Naive B cell (primary cell): ENCODE data around the gene UQCRC2. TPM values are rescaled to one million over a fixed set of nuclear protein-coding genes. Genes with fewer than 3 reads are reported as not detected.

ENCODE experiments used
- ATAC-seq, 2 donors: fragments of 150-1000 bp; cut with Tn5 transposase; 2 replicates each; pipeline ENCODE4 v1.10.0; 2021; ENCODE audit warnings: low read depth in 2 of 2, mild to moderate bottlenecking in 2 of 2, moderate library complexity in 2 of 2
- DNase-seq: peaks from one replicate; pipeline ENCODE4 v3.0.0; 2022
- H3K27ac Mint-ChIP-seq, 6 donors: one replicate each; pipeline ENCODE4 v1.8.0; 2020 to 2022; ENCODE audit warnings: mild to moderate bottlenecking in 6 of 6, mixed read lengths in 6 of 6, moderate library complexity in 5 of 6, inconsistent platforms in 2 of 6
- H3K27me3 Mint-ChIP-seq, 3 donors: one replicate each; pipeline ENCODE4 v1.8.0; 2021 to 2022; ENCODE audit warnings: mixed read lengths in 3 of 3, mild to moderate bottlenecking in 1 of 3
- H3K36me3 Mint-ChIP-seq, 2 donors: one replicate each; pipeline ENCODE4 v1.8.0; 2020 to 2022; ENCODE audit warnings: mixed read lengths in 2 of 2, inconsistent platforms in 1 of 2, mild to moderate bottlenecking in 1 of 2
- H3K4me1 Mint-ChIP-seq, 3 donors: one replicate each; pipeline ENCODE4 v1.8.0; 2020 to 2022; ENCODE audit warnings: mixed read lengths in 3 of 3, inconsistent platforms in 1 of 3, mild to moderate bottlenecking in 1 of 3, moderate library complexity in 1 of 3
- H3K4me3 Mint-ChIP-seq, 8 donors: one replicate each; pipeline ENCODE4 v1.8.0; 2020 to 2022; ENCODE audit warnings: mild to moderate bottlenecking in 8 of 8, mixed read lengths in 8 of 8, moderate library complexity in 8 of 8, inconsistent platforms in 2 of 8
- H3K9me3 Mint-ChIP-seq, 7 donors: one replicate each; pipeline ENCODE4 v1.8.0; 2020 to 2022; ENCODE audit warnings: mixed read lengths in 7 of 7, mild to moderate bottlenecking in 5 of 7, inconsistent platforms in 2 of 7, moderate library complexity in 1 of 7
- polyA plus RNA-seq, 6 donors: library from polyadenylated mRNA; unstranded; fragments of 300-500 nt; fragmentation: Illumina TruSeq; gene quantifications; one replicate each; pipeline ENCODE4 v1.2.3, GENCODE V29; 2021; ENCODE audit warnings: low read depth in 6 of 6

UQCRC2 gene
- polyA plus RNA-seq, 6 donors from 2014 or later, result 153 to 292 (median 181) TPM

DNA sequence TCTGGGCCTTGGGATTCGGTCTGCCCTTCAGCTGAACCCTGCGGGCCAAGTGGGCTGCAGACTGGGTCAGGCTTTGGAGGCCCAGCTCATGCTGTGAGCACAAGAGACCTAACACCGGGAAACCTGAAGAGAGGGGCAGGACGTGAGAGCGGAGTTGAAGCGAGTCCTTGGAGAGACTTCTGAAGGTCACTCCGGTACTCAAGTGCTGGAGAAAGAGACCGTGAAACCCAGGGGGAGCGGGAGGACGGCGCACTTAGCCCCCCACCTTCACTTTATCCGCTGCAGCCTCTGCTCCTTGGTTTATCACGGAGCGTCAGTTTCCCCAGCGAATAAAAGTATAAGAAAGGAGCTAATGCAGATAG, 361 bp downstream of the UQCRC2 start:
- no peak for DNase-seq
- Mint-ChIP-seq H3K4me1 (peaks cover 37 to 78% (median 41%) of the 10 kb centered on the region in 3 donors), H3K27ac (peak overlapping the region; percentile 99 to 100 (median 100)), H3K9me3 (no peaks in the 10 kb centered on the region), H3K36me3 (peaks cover 0 to 7% of the 10 kb centered on the region in 2 donors), H3K27me3 (no peaks in the 10 kb centered on the region), H3K4me3 (peak overlapping the region; percentile 95 to 100 (median 99))
- ATAC-seq, result peak; percentile 13 to 15

DNA sequence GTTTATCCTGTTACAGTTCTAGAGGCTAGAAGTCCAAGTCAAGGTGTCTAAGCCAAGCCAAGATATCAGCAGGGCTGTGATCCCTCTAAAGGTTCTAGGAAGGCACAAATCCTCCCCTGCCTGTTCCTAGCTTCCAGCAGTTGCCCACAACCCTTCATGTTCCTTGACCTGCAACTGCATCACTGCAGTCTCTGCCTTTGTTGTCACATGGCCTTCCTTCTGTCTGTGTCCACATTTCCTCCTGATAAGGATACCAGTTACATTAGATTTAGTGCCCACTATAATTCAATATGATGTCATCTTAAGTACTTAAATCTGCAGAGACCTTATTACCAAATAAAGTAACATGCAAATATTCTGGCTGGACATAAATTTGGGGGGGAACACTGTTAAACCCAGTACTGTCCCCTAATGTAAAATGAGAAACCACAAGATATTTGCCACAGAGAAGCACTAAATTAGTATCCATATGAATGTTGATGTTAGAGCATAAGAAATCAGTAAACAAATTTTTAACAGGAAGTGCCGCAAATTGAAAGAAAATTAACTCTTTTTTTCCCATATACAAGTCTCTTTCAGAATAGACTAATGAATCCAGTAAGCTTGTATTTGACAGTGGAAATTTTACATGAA, 4.7 kb downstream of the UQCRC2 start:
- peak overlapping the region in 1 of 6 donors; percentile 30 for H3K27ac Mint-ChIP-seq
- DNase-seq, result no peak
- peaks cover 20 to 40% (median 24%) of the 10 kb centered on the region in 3 donors for H3K4me1 Mint-ChIP-seq
- H3K9me3 Mint-ChIP-seq, result no peaks in the 10 kb centered on the region
- no peak for ATAC-seq
- peak overlapping the region in 1 of 8 donors; percentile 53 for H3K4me3 Mint-ChIP-seq
- H3K36me3 Mint-ChIP-seq, result peaks cover 32 to 35% of the 10 kb centered on the region in 2 donors
- H3K27me3 Mint-ChIP-seq, result no peaks in the 10 kb centered on the region

DNA sequence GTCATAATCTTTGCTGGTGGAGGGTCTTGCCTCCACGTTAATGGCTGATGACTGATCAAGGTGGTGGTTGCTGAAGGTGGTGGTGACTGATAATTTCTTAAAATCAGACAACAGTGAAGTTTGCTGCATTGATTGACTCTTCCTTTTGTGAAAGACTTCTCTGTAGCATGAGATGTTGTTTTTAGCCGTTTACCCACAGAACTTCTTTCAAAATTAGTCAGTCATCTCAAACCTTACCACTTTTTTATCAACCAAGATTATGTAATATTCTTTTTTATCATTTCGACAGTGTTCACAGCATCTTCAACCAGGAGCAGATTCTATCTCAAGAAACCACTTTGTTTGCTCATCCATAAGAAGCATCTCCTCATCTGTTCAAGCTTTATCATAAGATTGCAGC, 5.9 kb downstream of the UQCRC2 start:
- H3K4me1 Mint-ChIP-seq, result peaks cover 8 to 31% (median 15%) of the 10 kb centered on the region in 3 donors
- no peaks in the 10 kb centered on the region for H3K9me3 Mint-ChIP-seq
- H3K27me3 Mint-ChIP-seq, result no peaks in the 10 kb centered on the region
- ATAC-seq (no peak), DNase-seq (no peak)
- H3K4me3 Mint-ChIP-seq, result peak overlapping the region in 1 of 8 donors; percentile 45
- peaks cover 32 to 38% of the 10 kb centered on the region in 2 donors for H3K36me3 Mint-ChIP-seq
- no peak overlapping the region for H3K27ac Mint-ChIP-seq

- Mint-ChIP-seq H3K4me1 (peaks cover 5 to 8% (median 7%) of the 10 kb centered on the region in 3 donors), H3K27ac (no peak overlapping the region), H3K27me3 (no peaks in the 10 kb centered on the region), H3K9me3 (no peaks in the 10 kb centered on the region), H3K36me3 (peaks cover 34 to 54% of the 10 kb centered on the region in 2 donors), H3K4me3 (no peak overlapping the region)
- DNase-seq, result no peak
- no peak for ATAC-seq
Measured at GRCh38 chr16:21962475-21962874, 9.3 kb downstream of the UQCRC2 start.

DNA sequence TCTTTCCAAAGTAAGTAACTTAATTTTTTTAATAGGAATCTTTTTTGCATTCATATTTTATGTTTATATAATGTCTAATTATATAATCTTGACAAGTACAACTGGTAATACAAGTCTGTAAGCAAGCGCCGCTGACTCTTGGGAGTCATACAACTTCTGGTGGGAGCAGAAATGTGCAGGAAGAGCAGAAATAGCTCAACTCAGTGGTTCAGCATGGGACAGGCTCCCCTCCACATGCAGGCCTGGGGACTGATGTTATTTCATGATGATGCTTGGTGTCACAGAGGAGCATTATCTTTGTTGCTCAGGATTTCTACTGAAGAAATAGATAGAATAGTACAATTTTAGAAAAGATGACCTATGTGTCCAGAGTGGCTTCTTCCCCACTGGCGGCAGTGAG, 10.7 kb downstream of the UQCRC2 start:
- Mint-ChIP-seq H3K27me3 (no peaks in the 10 kb centered on the region), H3K4me3 (no peak overlapping the region), H3K36me3 (peaks cover 30 to 54% of the 10 kb centered on the region in 2 donors), H3K27ac (no peak overlapping the region), H3K9me3 (no peaks in the 10 kb centered on the region), H3K4me1 (peaks cover 0 to 5% (median 0%) of the 10 kb centered on the region in 3 donors)
- DNase-seq (no peak), ATAC-seq (no peak)

- H3K36me3 Mint-ChIP-seq, result peaks cover 25 to 51% of the 10 kb centered on the region in 2 donors
Measured at GRCh38 chr16:21964353-21964752, 11.2 kb downstream of the UQCRC2 start.

DNA sequence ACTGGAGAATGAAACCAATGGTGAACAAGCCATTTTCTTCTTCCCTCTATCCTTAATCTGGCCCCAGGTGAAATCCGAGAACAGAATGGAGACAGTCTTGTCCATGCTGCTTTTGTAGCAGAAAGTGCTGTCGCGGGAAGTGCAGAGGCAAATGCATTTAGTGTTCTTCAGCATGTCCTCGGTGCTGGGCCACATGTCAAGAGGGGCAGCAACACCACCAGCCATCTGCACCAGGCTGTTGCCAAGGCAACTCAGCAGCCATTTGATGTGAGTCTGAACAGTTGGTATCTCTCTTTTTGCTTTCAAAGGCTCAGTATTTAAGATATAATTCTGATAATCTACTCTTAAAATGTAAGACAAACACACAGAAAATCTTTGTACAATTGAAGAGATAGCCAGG, 18.7 kb downstream of the UQCRC2 start:
- Mint-ChIP-seq H3K4me1 (peaks cover 0 to 1% (median 0%) of the 10 kb centered on the region in 3 donors), H3K36me3 (peaks cover 0 to 2% of the 10 kb centered on the region in 2 donors), H3K27ac (no peak overlapping the region), H3K9me3 (no peaks in the 10 kb centered on the region), H3K4me3 (no peak overlapping the region), H3K27me3 (no peaks in the 10 kb centered on the region)
- no peak for DNase-seq
- no peak for ATAC-seq

More at GRCh38 chr16:21964353-21964752, 11.2 kb downstream of the UQCRC2 start:
- H3K27ac Mint-ChIP-seq, result no peak overlapping the region
- H3K9me3 Mint-ChIP-seq, result no peaks in the 10 kb centered on the region
- DNase-seq (no peak), ATAC-seq (no peak)
- no peaks in the 10 kb centered on the region for H3K27me3 Mint-ChIP-seq
- H3K4me3 Mint-ChIP-seq, result no peak overlapping the region
- H3K4me1 Mint-ChIP-seq, result peaks cover 0 to 5% (median 0%) of the 10 kb centered on the region in 3 donors

- DNase-seq (no peak), ATAC-seq (no peak)
- no peaks in the 10 kb centered on the region for H3K27me3 Mint-ChIP-seq
- peaks cover 0 to 1% (median 0%) of the 10 kb centered on the region in 3 donors for H3K4me1 Mint-ChIP-seq
- no peak overlapping the region for H3K4me3 Mint-ChIP-seq
- H3K9me3 Mint-ChIP-seq, result no peaks in the 10 kb centered on the region
- H3K36me3 Mint-ChIP-seq, result peaks cover 0 to 14% of the 10 kb centered on the region in 2 donors
- H3K27ac Mint-ChIP-seq, result no peak overlapping the region
Measured at GRCh38 chr16:21973945-21974344, 20.8 kb downstream of the UQCRC2 start.

DNA sequence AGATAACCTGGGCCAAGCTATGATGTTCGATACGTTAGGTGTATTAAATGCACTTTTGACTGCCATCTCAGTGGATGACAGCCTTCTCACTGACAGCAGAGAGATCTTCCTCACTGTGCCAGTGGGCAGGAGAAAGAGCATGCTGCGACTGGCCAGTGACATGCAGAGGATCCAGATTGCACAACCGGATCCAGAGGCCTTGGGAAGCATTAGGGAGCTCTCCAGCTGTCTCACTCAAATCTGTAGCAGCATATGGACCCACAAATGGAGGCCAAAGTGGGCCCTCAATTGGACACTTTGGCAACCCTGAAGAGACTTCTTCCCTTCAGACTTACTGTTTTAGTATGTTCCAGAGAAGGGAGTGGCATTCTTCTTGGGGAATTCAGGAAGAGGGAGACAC, 26.9 kb downstream of the UQCRC2 start:
- Mint-ChIP-seq H3K36me3 (peaks cover 8 to 27% of the 10 kb centered on the region in 2 donors), H3K4me3 (no peak overlapping the region), H3K4me1 (peaks cover 0 to 4% (median 0%) of the 10 kb centered on the region in 3 donors), H3K27me3 (no peaks in the 10 kb centered on the region), H3K9me3 (no peaks in the 10 kb centered on the region), H3K27ac (peak overlapping the region in 1 of 6 donors; percentile 37)
- ATAC-seq (no peak), DNase-seq (no peak)

DNA sequence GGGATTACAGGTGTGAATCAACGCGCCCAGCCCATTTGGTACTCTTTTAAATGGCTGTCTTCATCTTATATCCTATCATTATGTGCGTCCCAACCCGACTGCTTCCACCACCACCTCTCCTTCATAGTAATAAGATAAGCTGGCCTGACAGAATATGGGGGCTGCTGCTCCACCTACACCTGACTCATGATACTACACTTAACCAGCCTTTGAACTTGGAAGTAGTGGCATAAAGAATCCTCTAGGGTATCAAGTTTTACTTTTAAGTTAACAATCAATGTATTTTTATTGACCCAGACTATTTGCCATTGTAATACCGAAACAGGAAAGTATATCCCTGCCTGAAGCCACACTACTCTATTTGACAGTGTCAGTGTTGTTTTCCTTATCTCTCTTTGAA, 28.9 kb downstream of the UQCRC2 start:
- Mint-ChIP-seq H3K27ac (peak overlapping the region in 3 of 6 donors; percentile 28 to 91 (median 34)), H3K4me3 (no peak overlapping the region), H3K27me3 (no peaks in the 10 kb centered on the region), H3K4me1 (peaks cover 0 to 4% (median 0%) of the 10 kb centered on the region in 3 donors), H3K36me3 (peaks cover 8 to 23% of the 10 kb centered on the region in 2 donors), H3K9me3 (no peaks in the 10 kb centered on the region)
- ATAC-seq (no peak), DNase-seq (no peak)

DNA sequence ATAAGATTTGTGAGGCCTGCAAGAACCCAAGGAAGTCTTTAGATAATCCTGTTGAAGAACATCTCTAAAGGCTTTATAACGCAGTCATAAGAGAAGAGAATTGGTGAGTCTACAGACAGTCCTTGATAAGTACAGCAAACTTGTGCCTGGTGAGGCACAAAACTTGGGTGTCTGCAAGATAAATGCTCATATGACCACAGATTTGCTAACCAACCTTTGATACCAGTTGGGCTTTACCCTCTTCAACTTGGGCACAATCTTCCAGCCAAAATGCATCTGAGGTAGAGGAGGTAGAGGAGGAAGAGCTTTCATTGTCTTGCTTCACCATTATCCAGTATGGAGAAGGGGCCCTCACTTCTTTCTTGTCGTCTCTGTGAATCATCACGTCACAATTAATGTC, 30.9 kb downstream of the UQCRC2 start:
- Mint-ChIP-seq H3K36me3 (peaks cover 8 to 12% of the 10 kb centered on the region in 2 donors), H3K4me1 (peaks cover 0 to 4% (median 0%) of the 10 kb centered on the region in 3 donors), H3K4me3 (no peak overlapping the region), H3K27me3 (no peaks in the 10 kb centered on the region), H3K9me3 (no peaks in the 10 kb centered on the region), H3K27ac (peak overlapping the region in 2 of 6 donors; percentile 3 to 5)
- no peak for DNase-seq
- ATAC-seq, result no peak

GRCh38 chr16:21985524-21985923, 32.4 kb downstream of the UQCRC2 start:
- Mint-ChIP-seq H3K36me3 (peaks cover 6 to 8% of the 10 kb centered on the region in 2 donors), H3K9me3 (no peaks in the 10 kb centered on the region), H3K4me1 (peaks cover 0 to 4% (median 0%) of the 10 kb centered on the region in 3 donors), H3K4me3 (no peak overlapping the region), H3K27me3 (no peaks in the 10 kb centered on the region), H3K27ac (peak overlapping the region in 2 of 6 donors; percentile 10 to 60)
- DNase-seq (no peak), ATAC-seq (no peak)

- DNase-seq, result no peak
- H3K4me3 Mint-ChIP-seq, result no peak overlapping the region
- no peaks in the 10 kb centered on the region for H3K9me3 Mint-ChIP-seq
- ATAC-seq, result no peak
- H3K4me1 Mint-ChIP-seq, result peaks cover 0 to 4% (median 0%) of the 10 kb centered on the region in 3 donors
- H3K27ac Mint-ChIP-seq, result peak overlapping the region in 3 of 6 donors; percentile 8 to 88 (median 65)
- H3K27me3 Mint-ChIP-seq, result no peaks in the 10 kb centered on the region
- H3K36me3 Mint-ChIP-seq, result peaks cover 6% of the 10 kb centered on the region in 2 donors
Measured at GRCh38 chr16:21986692-21987246, 33.6 kb downstream of the UQCRC2 start.

DNA sequence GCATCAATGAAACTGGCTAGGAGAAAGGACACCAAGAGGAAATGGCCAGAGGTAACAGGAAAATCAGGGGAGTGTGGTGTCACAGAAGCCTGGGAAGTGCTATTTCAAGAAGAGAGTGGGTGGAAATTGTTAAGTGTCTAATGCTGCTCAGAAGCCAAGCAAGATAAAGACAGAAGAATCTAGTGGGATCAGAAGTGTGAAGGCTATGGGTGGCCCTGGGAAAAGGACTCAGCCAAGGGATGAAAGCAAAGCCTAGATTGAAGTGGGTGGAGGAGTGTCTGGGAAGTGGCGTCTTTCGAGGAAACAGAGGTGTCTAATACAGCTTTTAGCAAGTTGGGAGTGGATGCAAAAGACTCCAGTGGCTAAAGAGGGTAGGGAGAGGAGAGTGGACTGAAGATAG, 34.3 kb downstream of the UQCRC2 start:
- Mint-ChIP-seq H3K9me3 (no peaks in the 10 kb centered on the region), H3K4me1 (no peaks in the 10 kb centered on the region), H3K36me3 (no peaks in the 10 kb centered on the region), H3K4me3 (no peak overlapping the region), H3K27me3 (no peaks in the 10 kb centered on the region), H3K27ac (peak overlapping the region in 1 of 6 donors; percentile 59)
- DNase-seq, result no peak
- ATAC-seq, result no peak
